ENCODE measurements around the gene MKI67.
"Not testable (repeated sequence)": the region's sequence is repeated elsewhere in the genome, so short reads cannot be mapped to it uniquely, and the experiment has no call there.

Gene MKI67

DNA sequence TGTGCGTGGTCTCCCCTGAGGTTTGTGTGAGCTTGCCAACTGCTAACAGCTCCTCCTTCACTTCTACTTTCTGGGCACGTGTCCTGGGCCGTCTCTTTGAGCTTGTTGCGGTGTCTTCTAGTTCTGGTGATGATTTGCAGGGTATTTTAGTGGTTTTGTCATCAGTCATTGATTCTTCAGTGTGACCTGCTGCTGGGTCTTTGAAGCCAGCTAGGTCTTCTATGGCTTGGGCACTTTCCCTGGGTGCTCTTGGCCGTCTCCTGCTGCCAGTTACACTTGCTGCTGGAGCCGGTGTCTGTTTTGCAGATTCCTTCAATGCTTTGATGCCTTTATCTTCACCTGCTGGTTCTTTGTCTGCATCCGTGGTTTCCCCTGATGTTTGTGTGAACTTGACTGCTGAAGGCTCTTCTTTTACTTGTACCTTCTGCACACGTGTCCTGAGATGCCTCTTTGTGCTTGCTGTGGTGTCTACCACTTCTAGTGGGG, 23.0 kb downstream of the MKI67 start:
- DNase-seq (ENCODE audit: low spot score), result no peak

DNA sequence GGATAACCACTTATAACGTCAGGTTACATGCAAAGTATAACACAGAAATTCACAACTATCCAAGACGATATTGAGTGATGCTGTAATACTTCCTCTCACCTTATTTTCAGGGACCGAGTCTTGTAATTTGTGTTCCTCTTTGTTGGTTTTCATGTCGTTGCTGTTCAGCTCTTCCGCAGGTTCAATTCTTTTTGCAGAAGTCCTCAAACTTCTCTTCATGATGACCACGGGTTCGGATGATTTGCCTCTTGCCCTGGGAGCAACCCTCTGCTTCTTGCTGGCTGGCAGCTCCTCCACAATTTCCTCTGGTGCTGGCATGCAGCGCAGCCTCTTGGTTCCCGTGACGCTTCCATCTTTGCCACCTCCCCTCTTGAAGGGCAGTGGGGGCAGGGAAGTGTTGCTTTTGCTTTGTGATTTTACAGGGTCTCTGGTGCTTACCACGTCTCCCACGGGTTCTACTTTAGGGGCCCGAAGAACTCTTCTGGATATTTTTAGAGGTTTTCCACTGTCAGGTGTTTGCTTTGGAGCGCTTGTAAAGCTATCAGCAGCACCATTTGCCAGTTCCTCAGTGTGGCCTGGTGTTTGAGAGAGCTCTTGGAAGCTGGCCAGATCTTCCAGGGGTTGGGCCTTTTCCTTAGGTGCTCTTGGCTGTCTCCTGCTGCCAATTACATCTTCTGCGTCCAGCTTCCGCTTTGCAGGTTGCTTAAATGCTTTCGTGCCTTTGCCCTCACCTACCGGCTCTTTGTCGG, 23.6 kb downstream of the MKI67 start:
- no peak for DNase-seq (ENCODE audit: low spot score)

DNA sequence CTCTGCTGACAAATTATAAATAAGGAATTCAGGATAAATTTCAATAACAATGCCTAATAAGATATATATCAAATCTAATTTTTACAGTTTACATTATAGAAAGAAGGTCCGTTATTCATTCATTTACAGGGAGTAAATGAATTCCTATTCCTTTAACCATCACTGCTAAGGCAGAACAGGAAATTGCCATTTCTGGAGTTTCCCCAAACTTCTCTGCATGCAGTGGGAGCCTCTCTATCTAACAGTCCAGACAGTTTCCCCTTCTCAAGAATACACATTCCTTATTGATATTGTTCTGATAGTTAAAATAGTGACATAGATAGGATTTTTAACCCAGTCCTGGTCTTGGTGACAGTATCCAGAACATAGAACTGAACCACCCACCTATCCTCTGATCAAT, 24.3 kb downstream of the MKI67 start:
- DNase-seq (ENCODE audit: low spot score), result no peak

DNA sequence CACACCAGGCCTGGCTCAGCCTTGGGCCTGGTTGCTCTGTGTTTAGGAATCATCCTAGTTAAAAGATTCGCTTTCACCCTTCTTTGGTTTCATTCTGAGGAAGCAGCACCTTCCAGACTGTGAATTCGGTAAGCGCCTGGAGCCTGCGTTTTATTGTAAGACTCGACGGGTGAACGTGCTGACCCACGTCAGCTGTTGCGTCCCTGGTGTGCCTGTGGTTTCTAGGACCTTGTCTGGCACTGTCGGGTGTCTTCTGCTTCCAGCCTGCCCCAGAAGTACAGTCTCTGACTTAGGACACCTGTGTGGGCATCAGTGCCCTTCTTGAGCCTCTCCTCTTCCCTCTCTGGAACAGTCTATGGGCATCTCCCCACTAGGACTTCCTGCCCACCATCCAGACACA, 26.3 kb downstream of the MKI67 start:
- DNase-seq (ENCODE audit: low spot score), result no peak

DNA sequence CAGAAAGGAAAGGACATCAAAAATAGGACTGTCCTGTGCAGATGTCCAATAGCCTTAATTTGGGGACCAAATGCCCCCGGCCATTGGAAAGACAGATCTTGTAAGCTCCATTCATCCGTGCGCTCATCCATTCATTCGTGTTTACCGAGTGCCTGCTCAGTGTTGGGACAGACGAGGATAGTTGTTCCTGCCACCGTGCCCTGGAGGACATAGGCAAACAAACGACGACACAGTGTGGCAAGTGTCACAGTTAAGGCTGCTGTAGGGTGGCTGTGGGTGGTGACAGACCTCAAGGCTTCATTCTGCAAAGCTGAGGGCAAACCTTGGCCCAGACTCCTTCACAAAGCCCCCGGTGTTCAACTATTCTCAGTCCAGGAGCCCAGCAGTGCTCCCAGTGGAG, 27.6 kb downstream of the MKI67 start:
- no peak for DNase-seq (ENCODE audit: low spot score)

DNA sequence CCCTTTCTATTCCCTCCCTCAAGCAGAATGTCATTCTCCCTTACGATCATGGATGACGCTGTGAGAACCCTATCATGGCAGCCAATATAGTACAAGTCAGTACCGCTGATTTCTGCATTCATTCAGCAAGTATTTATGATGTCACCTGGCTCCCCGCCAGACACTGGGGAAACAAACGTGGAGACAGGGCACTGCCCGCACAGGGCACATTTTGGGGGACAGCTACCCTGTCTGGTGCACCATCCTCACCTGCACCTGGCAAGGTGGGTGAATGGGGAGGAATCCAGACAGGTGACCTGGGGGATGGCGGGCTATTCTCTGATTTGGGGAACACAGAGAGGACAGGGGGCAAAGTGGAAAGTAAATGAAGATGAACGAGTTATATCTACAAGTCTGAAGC, 28.4 kb downstream of the MKI67 start:
- DNase-seq (ENCODE audit: low spot score), result no peak

DNA sequence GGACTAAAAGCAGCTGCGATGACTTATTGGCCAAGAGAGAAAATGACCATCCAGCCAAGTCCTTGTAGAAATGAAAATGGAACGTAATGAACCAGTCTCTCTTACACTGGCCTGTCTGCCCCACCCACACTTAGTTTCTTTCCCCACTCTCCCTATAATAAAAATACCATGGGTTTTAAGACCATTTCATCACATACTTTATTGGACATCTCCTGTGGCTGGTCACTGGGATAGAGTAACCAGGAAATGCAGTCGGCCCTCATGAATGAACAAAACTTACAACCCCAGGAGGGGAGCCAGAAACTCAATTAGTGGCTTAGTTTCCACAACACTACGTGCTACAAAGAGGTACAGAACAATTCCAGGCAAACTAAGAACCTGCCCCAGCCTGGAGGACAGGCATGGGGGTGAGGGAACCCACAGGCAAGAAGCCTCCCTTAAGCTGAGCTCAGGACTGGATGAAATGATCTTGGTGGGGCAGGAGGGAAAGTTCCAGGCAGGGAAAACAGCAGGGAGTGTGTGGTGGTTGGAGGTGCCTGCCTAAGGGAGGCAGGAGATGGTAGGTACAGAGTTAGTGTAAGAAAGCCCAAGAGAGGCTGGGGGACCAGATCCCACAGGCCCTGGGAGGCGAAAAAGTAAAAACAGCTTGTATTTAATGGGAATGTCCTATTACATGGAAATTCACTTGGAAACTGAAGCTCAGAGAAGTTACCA, 29.6 kb downstream of the MKI67 start:
- DNase-seq (ENCODE audit: low spot score), result no peak

DNA sequence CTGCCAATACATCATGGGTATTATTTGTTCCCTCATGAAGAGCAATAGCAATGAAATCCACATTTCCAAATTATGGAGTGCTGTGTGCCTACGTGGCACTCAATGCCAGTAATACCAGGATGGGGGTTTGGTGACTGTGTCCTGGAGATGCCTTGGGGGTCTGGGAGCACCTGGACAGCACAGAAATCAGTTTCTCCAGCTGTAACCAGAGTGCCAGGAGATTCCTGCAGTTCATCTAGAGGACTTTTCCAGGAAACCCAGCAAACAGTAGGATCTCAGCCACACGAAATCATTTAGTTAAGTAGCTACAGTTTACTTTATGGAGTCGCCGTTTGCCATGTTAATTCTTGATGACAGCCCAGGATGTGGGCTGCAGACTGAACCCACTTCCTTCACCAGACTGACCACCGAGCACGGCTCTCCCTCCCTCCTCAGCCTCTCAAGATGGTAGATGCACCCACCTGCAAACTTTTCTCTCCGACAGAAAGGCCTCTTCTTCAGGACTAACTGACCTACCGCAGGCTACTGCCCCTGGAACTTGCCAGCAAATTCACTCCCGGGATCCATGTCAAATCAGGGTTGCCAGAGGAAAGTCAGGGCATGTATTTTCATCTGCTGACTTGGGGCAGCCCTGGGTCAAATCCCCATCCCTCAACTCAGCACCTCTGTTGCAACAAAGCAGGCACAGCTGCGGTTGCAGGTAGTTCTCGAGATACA, 30.3 kb downstream of the MKI67 start:
- DNase-seq (ENCODE audit: low spot score), result no peak

DNA sequence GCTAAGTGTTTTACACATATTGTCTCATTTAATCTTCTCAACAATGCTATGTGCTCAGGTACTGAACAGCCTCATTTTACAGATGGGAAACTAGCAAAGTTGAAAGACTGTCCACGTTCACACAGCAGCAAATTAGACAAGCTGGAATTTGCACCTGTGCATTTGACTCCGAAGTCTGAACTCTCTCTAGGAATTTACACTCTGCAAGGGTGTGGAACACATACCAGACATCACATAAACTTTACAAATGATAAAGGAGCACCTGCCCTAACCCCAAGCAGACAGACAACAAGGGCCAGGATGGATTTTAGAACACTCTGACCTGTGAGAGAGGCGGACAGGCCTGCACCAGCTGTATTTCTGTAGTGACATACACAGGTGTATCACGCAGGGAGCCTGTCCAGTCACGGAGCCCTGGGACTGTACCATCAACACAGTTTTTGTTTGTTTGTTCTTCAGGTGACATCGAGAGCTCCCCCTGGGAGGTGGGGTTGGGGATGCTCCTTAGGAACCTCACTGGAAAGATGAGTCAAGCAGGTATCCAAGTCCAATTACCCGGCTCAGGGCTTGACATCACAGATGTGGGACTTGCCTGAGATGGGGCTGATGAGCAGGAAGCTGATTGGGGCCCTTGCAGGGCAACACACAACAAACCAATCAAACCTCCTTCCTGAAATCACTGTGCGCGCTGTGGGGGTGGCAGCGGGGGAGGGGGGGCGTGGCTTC, 31.0 kb downstream of the MKI67 start:
- no peak for DNase-seq (ENCODE audit: low spot score)

DNA sequence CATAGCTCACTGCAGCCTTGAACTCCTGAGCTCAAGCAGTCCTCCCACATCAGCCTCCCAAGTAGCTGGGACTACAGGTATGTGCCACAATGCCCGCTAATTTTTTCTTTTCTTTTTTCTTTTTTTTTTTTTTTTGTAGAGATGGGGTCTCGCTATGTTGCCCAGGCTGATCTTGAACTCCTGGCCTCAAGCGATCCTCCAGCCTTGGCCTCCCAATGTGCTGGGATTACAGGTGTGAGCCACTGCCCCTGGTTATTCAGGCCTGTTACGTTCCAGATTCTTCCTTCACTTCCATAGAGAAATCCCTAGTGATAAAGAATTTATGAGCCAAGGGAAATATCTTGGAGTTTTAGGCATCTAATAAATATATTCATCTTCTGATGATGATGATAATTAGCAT, 31.6 kb downstream of the MKI67 start:
- not testable (repeated sequence) for DNase-seq (ENCODE audit: low spot score)

DNA sequence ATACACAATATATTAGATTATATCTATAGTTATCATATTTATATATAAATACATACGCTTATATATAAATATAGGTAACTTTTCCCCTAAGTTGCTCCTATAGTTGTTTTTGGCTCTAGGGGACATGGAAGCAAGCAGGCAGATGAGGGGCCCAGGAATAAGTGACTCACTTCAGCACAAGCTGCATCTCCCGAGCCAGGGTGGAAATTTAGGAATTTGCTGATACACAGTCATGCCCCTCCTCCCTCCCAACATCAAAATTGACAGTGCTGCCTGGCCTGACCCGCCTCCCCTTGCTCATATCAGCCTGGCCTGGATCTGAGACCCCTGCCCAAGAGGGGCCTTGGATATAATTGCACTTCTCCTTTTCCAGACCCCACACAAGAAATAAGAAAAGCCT, 33.8 kb downstream of the MKI67 start:
- no peak for DNase-seq (ENCODE audit: low spot score)

DNA sequence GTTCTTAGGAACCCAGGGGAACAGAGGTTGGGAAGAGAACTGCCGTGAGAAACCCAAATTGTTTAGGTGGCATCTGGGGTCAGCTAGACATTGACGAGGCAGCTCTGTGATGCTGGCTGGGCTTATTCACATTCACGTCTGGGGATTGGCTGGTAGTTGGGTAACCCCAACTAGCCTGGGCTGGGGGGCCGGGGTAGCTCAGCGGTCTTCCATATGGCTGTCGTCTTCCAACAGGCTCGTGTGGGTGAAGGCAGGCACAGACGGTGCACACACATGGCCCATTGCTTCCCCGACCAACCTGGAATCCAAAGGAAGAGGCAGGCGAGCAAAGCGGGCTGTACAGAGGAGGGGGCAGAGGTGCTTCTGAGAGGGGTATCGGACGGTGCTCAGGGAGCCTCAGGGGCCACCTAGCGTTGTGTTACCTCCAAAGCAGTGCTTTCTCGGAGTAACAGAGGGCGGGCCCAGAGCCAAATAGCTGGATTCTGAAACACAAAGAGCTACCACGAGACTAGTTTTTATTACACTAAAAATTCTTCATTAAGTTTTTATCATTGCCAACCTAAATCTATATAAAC, 34.5 kb downstream of the MKI67 start:
- DNase-seq (ENCODE audit: low spot score), result no peak

DNA sequence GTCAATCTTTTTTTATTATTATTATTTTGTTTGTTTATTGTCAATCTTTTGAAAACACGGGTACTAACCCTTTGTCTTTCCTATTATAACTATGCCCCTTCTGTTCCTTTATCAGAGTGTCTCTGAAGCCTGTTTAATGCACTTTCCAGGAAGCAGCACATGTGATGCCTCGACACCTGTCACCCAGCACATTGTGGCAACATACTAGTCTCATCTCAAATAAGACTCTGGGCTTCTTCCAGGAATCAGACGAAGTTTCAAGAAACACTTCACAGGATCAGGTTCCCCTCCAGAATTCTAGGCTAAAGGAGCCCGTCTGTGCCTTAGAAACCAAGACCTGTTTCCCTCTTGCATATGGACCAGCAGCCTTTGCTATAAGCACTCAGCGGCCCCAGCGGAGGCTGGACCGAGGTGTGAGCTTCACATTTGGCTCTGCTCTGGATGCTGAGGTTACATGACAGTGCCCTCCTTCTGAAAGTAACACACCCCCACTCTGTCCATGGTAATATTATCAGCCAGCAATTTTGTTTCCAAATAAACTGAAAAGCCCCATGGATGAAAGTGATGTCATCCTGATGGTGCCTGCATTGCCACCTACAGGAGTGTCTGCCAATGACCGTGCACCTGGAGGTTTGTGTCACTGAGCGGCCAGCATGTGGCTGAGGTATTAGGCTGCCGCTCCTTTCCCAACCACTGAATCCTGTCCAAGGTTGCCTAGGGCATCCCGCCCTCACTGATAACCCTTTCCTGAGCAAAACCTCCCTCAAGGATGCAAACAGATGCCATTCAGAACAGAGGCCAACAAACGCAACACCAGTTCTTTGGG, 38.1 kb downstream of the MKI67 start:
- no peak for DNase-seq (ENCODE audit: low spot score)

DNA sequence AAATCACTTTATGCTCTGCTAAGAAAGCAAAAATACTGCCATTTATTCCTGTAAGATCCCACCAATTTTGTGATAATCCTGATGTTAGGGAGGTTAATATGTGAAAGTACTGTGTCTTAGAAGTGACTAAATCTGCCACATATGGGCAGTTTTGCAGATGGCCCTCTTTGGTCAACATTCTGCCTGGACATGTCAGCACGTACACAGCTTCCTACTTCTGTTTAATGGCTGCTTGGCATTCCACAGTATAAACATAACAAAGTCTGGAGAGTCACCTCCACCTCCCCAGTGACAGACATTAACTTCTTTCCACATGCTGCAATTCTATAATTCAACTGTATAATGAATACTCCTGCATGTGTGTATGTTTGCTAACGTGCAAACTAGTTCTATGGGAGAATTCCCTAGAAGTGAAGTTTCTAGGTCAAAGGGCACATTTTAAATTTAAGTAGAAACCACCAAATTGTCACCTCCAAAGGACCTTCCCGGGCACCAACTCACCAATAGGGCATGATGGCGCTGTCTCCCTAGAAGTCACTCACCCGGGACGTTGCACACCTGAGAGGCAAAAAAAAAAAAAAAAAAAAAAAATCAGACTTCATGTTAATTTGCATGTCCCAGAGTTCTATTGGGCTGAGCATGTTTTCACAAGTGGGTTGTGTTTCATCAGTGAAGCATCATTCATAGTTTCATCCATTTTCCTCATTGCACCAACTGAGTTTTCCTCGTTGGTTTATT, 38.9 kb downstream of the MKI67 start:
- no peak for DNase-seq (ENCODE audit: low spot score)

DNA sequence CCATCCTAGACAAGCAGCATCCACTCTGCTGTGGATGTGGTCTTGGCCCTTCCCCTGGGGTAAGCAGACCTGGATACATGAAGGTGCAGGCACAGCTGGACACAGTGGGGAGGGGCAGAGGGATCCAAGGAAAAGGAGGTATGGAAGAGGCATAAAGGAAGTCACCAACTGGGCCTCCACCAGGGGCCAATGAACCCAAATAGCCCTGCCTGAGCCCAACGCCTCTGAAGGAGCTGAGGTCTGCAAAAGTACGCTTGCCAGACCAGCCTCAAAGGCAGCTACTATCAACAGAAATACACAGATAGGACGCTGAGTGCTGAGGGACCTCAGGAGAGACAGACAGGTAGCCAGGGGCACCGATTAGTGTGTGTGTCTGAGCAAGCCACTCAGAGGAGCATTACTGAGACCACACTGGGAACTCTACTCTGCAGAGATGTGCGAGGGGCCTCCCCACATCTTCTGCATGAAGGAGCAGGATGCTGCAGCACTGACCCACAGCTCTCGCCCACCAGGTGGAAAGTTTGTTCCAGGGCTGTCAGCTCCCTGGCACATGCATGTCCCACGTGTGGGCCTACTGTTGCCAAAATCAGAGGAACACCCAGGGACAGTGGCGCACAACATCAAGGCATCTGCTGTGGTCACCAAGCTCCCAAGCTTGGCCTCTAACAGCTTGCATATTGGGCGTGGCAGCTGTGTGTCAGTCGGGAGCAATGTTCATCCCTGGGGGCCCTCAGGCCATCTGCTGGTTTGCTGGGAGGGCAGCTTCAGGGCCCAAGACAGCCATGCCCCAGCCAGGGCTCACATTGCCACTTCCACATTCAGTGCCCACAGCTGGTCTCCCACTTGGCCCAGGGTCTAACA, 40.0 kb downstream of the MKI67 start:
- DNase-seq (ENCODE audit: low spot score), result no peak

DNA sequence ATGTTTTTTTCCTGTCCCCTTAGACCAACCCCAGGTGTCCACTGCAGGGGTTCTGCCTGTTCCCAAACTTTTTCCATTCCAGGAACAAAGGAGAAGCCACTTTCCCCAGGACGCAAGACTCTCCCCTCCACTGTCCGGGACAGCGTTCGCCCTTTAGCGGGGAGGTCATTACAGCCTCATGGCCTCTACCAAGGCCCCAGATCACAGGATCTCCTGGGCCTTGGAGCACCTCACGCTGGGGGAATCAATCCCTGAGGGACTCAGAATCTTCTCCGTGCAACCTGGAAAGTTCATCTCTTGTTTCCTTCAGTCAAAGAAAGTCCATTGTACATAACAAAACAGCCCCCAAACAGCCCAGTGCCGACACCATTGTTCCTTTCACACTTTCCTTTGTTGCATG, 41.2 kb downstream of the MKI67 start:
- no peak for DNase-seq (ENCODE audit: low spot score)

DNA sequence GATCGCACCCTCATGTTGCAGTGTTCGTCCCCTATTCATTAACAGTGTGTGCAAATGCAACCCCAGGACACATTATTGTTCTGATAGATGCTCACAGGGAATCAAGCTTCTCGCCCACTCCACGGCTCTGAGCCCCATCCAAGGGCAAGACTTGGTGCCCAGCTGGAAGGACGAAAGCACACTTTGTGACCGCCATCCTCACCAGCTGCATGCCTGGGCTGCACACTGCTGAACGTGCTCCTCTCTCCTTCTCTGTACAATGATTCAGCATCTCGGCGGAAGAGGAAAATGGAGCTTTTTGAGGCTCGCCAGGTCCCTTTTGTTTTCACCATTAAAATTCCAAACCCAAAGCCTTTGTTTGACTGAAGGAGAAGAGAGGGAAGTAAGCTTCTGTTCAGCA, 41.9 kb downstream of the MKI67 start:
- DNase-seq (ENCODE audit: low spot score), result no peak

DNA sequence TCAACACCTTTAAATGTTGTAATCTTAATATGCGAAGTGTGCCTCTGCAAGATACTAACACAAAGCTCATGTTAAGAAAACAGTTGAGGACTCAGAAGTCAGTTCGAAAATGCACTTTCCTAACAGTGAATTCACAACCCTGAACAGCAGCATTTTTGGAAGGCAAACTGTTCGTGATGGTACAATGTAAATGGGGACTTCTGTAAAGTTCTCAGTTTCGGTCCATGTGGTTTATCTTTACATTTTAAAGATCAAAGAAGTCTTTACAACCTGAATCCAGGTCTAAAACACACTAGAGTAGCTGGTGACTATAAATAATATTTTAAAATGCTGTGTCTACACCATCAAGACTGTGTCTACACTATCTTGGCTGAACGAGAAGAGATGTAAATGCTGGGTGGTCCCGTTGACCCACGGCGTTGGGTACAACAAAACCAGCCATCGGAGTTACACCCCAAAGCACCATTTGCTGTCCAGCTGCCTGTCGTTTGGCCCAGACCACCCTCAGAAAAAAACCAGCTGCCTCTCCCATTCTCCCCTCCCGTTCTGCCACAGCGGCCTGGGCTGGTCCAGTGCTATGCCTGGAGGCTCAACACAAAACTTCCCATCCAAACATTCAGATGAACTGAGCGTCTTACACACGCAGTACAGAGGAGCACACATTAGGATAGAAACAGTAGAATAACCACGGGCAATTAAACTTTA, 42.9 kb downstream of the MKI67 start:
- DNase-seq (ENCODE audit: low spot score), result no peak

DNA sequence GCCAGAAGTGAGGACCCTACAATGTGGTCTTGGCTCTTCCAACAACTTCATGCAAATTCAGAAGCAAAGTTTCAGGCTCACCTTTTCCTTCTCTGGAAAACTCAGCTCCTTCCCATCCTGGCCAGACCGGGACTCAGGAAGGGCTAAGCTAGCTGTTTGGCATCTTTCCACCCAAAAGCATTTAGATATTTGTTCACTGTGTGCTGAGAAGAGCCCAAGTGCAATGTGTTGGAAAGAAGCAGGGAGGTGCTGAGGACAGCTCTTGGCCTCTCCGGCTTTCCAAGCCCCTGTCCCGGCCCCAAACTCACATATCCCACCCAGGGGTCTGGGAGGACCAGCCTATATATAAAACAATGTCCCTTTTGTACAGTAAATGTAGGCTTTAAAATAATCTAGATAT, 44.5 kb downstream of the MKI67 start:
- no peak for DNase-seq (ENCODE audit: low spot score)
